Epidermal melanocyte (primary cell): ENCODE data around the gene TOR1AIP2.
"Not testable (repeated sequence)": the region's sequence is repeated elsewhere in the genome, so short reads cannot be mapped to it uniquely, and the experiment has no call there.

Source experiments
- DNase-seq: peaks from one replicate; pipeline ENCODE4 v3.0.0; 2011; ENCODE audit warnings: low spot score; ENCODE audit not compliant: insufficient read length

The TOR1AIP2 gene

GRCh38 chr1:179807691-179808485 lies 69.7 kb downstream of the TOR1AIP2 start:
- DNase-seq = no peak

DNA sequence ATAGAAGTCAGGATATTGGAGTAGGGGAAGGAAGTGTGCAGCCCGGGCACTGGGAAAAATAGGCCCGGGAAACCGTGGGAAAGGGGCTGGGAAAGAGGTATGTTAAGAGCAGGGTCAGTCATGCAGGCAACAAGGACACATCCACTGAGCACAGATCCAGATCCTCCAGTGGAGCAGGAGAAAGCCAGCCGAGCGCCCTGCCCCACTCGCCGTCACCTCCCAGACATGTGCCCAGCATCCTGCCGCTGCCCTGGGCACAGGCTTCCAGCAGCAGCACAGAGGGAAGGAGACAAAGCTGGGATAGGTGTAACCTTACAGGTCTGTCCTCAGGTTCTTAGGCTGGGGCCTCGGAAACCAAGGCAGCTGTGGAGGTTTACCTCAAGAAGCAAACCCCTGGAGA lies 70.3 kb downstream of the TOR1AIP2 start:
- DNase-seq = no peak

- no peak for DNase-seq
These were observed 71.3 kb downstream of the TOR1AIP2 start for GRCh38 chr1:179806333-179806732.

DNA sequence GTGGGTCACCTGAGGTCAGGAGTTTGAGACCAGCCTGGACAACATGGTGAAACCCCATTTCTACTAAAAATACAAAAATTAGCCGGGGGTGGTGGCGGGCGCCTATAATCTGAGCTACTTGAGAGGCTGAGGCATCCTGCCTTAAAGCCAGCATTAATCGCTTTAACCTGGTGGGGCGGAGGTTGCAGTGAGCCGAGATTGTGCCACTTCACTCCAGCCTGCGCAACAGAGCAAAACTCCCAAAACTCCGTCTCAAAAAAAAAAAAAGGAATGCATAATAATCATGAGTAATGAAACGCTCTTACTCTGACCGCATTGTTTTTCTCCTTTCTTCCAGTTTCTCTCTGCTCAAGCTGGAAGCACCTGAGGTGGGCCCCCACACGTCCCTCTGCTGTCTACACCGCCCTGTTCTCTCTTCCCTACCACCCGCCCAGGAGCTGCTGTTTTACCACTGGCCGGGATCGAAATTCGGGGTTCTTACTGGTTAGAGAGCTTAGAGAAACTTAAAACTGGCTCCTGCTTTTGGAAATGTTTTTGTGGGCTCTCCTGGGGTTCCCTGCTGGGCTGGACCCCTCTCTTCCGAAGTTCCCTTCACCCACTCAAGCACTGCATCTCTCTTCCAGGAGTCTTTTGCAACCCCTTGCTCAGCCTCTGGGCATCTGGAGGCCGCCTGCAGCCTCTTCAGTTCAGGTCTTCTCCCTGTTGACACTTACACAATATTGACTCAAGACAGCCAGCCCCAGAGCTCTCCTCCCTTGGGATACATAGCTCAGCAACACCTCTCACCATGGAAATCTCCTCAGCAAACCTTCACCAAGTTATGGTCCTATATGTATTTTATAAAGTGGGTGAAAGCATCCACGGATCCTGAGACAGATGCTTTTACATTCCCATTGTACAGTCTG lies 72.1 kb downstream of the TOR1AIP2 start:
- DNase-seq = no peak

DNA sequence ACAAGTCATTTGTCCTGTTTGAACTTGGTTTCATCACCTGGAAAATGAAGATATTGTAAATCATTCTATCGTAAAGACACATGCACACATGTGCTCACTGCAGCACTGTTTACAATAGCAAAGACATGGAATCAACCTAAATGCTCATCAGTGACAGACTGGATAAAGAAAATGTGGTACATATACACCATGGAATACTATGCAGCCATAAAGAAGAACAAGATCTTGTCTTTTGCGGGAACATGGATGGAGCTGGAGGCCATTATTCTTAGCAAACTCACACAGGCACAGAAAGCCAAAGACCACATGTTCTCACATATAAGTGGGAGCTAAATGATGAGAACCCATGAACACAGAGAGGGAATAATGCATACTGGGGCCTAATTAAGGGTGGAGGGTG lies 73.2 kb downstream of the TOR1AIP2 start:
- not testable (repeated sequence) for DNase-seq

DNA sequence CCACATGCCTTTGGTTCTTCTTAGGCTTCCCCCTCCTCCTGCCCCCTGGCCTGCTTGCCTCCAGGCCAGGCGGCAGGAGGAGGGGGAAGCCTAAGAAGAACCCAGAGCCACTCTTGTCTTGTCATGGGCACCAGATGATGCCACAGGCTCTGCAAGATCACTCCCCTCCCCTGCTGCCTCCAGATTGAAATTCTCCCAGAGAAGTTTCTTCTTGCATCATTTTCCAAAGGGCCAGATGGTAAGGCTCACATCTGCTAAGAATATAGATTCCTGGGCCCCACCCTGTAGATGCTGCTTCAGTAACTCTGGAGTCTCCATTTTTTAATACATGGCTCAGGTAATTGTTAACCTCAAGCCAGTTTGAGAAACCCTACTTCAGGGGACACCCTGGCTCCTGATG lies 73.7 kb downstream of the TOR1AIP2 start:
- DNase-seq = no peak

DNA sequence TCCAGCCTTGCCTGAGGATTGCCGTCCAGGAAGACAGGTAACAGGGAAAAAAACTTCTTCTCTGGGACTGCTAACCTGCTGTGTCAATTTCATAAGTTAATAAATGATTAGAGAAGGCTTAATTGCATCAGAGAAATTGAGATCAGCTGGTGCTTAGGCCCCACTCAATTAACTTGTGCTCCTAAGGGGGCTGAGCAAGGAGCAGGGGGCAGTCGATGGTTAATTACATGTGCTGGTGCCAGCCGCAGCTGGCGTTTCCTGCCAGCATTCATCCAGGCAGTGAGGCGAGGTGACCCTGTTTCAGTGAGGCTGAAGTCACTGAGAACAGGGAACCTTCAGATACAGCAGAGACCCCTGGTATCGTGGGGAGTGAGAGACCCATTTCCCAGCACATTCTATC lies 74.5 kb downstream of the TOR1AIP2 start:
- DNase-seq = no peak

- no peak for DNase-seq
These were observed 77.1 kb downstream of the TOR1AIP2 start for GRCh38 chr1:179800481-179800880.

DNA sequence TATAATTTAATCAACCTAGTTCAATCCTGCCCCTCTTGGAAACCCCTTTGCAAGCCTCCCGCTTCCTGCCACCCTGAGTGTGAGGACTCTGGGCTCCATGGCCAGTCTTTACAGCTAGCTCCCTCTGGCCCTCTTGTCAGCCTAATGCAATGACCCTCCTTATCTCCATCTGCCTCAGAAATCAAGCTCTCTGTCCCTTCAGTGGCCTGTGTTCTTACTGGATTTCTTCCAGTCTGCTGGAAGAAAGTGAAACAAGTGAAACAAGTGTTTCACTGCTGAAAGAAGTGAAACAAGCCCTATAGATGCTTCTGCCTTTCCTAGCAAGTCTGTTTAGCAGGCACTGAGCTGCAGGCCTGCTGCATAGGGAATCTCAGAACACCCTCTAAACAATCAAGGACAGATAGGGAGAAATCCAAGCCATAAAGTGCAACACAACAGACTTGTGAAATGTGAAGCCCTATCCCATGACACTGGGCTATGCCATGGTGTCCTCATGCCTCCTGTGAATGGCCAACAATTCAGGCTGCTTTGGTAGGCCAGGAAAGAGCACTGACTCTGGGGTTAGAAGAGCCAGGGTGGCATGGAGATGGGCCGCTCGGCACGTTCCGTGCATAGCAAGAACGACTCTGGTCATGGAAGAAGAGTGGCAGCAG lies 78.6 kb downstream of the TOR1AIP2 start:
- no peak for DNase-seq

DNA sequence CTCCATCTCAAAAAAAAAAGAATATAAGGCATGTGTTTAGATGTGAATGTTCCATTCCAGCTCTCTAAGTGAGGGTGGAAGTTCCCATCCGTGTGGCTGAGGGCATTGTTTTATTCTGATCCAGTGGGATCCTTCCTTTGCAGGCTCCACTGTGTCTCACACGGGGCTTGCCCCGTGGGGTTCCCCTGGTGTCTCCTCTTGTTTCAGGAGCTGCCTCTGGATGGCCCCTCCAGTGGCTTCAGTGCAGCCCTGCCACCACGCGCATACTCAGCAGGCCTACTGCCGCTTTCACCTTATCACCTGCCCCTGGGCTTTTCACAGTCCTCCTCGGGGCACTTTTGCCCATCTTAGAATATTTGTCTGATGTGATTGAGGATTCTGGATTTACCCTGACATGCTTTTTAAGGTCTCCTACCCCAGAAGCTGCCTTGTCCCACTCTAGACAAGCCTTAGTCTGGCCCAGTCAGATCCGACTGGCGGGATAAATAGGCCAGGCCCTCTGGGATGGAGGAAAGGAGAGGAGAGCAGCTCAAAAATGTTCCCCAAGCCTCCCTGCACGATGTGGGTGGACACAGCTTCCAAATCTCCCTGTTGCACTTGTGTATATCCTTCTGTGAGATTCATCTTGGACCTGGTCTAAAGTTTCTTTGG lies 79.3 kb downstream of the TOR1AIP2 start:
- no peak for DNase-seq

- DNase-seq = no peak
These were observed 82.9 kb downstream of the TOR1AIP2 start for GRCh38 chr1:179794669-179795068.

- DNase-seq = no peak
These were observed 83.5 kb downstream of the TOR1AIP2 start for GRCh38 chr1:179794146-179794545.

GRCh38 chr1:179793281-179793680 lies 84.3 kb downstream of the TOR1AIP2 start:
- DNase-seq = no peak
